Measurements from ENCODE around the gene EBF4. TPM values are rescaled to one million over a fixed set of nuclear protein-coding genes. Genes with fewer than 3 reads are reported as not detected.
A peak's percentile ranks its signal among the peaks of the same experiment; 100 is the strongest.
"Not testable (repeated sequence)": the region's sequence is repeated elsewhere in the genome, so short reads cannot be mapped to it uniquely, and the experiment has no call there.

EBF4 gene
- total RNA-seq, 1 donor from 2014 or later: 24.6 TPM

GRCh38 chr20:2807019-2807418, 114.4 kb downstream of the EBF4 start:
- peaks cover 8% of the 10 kb centered on the region for H3K9me3 Mint-ChIP-seq
- no peak overlapping the region for H3K27ac Mint-ChIP-seq (ENCODE audit: unreplicated experiment)
- TF ChIP-seq CTCF (conservative IDR thresholded peaks at IDR 0.05): no peak
- peaks cover 15% of the 10 kb centered on the region for H3K4me1 Mint-ChIP-seq
- H3K27me3 Mint-ChIP-seq (ENCODE audit: low read depth): peaks cover 20% of the 10 kb centered on the region
- DNase-seq (ENCODE audit: low read depth, low spot score): no peak
- H3K36me3 Mint-ChIP-seq (ENCODE audit: low read depth): peaks cover 3% of the 10 kb centered on the region
- no peak overlapping the region for H3K4me3 Mint-ChIP-seq

GRCh38 chr20:2807929-2808328, 115.3 kb downstream of the EBF4 start:
- not testable (repeated sequence) for H3K9me3 Mint-ChIP-seq; DNase-seq (ENCODE audit: low read depth, low spot score); H3K4me3 Mint-ChIP-seq; H3K36me3 Mint-ChIP-seq (ENCODE audit: low read depth); H3K27ac Mint-ChIP-seq (ENCODE audit: unreplicated experiment)
- H3K27me3 Mint-ChIP-seq (ENCODE audit: low read depth): peaks cover 17% of the 10 kb centered on the region
- H3K4me1 Mint-ChIP-seq: peaks cover 11% of the 10 kb centered on the region

- Mint-ChIP-seq H3K9me3 (peaks cover 8% of the 10 kb centered on the region), H3K36me3 (ENCODE audit: low read depth) (peaks cover 3% of the 10 kb centered on the region), H3K4me3 (no peak overlapping the region), H3K27ac (ENCODE audit: unreplicated experiment) (no peak overlapping the region), H3K27me3 (ENCODE audit: low read depth) (peaks cover 14% of the 10 kb centered on the region), H3K4me1 (peaks cover 11% of the 10 kb centered on the region)
- DNase-seq (ENCODE audit: low read depth, low spot score): no peak
- TF ChIP-seq CTCF (conservative IDR thresholded peaks at IDR 0.05): no peak
These were observed 117.1 kb downstream of the EBF4 start for GRCh38 chr20:2809690-2810089.

Small RNA genes lying within 50 kb of the gene (microRNA-seq; reads per million reads assigned to microRNA genes)
- 127 reads per million, percentile 62 among the genes with 10 or more reads in this experiment for gene MIR1292

Other genes starting within 250 kb of the EBF4 start
- gene SNRPB, start 222.0 kb upstream of the EBF4 start, total RNA-seq: 385 and 391 TPM in 2 replicates
- 9.1 and 12.8 TPM in 2 replicates for gene ZNF343, start 183.9 kb upstream of the EBF4 start, total RNA-seq
- gene TMC2, start 156.2 kb upstream of the EBF4 start, total RNA-seq: not detected in 2 replicates
- 517 and 547 TPM in 2 replicates for gene NOP56, start 40.1 kb upstream of the EBF4 start, total RNA-seq
- gene IDH3B, start 28.6 kb upstream of the EBF4 start, total RNA-seq: 100 and 102 TPM in 2 replicates
- 200 and 218 TPM in 2 replicates for gene CPXM1, start 107.8 kb downstream of the EBF4 start, total RNA-seq
- not detected in 2 replicates for gene C20orf141, start 122.2 kb downstream of the EBF4 start, total RNA-seq
- not detected in 2 replicates for gene TMEM239, start 123.6 kb downstream of the EBF4 start, total RNA-seq
- gene PCED1A, start 147.9 kb downstream of the EBF4 start, total RNA-seq: 68.7 and 71.9 TPM in 2 replicates
- 49.8 and 50.6 TPM in 2 replicates for gene VPS16, start 148.0 kb downstream of the EBF4 start, total RNA-seq
- gene PTPRA, start 180.7 kb downstream of the EBF4 start, total RNA-seq: 86.5 and 88.7 TPM in 2 replicates